Nasal cavity respiratory epithelium epithelial cell of viscerocranial mucosa (primary cell): ENCODE results near the gene LHX8. TPM values are rescaled to one million over a fixed set of nuclear protein-coding genes. Genes with fewer than 3 reads are reported as not detected.

Experiments used
- total RNA-seq: library from RNA; depleted of rRNA; stranded (reverse); fragments of >200 nt; gene quantifications from 2 replicates; pipeline ENCODE4 v1.2.3, GENCODE V29; 2014

Gene LHX8
- not detected in 2 replicates for total RNA-seq

DNA sequence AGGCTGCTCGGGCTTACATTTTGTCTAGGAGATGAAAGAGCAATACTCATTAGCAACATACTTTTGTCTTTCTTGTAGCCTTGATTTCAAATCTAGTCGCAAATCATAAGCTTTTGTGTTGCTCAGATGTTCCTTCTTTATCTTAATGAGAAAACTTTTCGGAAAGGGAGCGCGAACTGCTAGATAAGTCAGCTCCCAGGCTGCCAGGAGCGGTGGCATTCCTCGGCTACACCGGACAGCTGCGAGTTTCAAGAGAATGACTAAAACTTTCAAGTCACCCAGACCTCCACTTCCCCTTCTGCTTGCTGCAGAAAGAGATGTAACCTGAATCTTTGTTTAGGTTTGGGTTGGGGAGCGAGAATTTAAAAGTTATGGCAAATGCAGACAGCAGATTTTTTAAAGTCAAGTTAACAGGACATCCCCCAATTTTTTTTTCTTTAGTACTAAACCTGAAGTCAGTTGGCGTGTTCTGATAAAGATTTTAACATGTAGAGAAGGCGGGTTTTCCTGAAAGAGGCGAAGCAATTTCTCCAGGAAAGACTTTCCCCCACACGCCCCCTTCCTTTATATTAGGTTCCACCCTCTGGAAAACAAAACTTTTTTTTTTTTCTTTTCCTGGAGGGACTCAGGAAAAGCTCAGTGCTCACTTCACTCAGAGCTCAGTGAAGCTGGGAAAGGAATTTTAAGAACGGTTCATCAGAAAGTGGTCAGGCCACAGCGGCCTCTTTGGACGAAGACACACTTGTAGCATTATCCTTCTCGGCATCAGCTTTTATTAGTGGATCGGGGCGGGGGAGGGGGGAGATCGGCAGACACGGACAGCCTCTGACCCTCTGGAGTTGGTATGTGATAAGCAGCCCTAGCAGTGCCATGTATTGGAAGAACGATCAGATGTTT is at the start of gene LHX8:
TSS of gene LHX8 (plus strand) at position 639 of the 897 bp plus-strand sequence. CDS start 2,227 bp downstream, outside the sequence.

